ENCODE results near the gene HOMER2.
"Not testable (repeated sequence)": the region's sequence is repeated elsewhere in the genome, so short reads cannot be mapped to it uniquely, and the experiment has no call there.

HOMER2 gene

DNA sequence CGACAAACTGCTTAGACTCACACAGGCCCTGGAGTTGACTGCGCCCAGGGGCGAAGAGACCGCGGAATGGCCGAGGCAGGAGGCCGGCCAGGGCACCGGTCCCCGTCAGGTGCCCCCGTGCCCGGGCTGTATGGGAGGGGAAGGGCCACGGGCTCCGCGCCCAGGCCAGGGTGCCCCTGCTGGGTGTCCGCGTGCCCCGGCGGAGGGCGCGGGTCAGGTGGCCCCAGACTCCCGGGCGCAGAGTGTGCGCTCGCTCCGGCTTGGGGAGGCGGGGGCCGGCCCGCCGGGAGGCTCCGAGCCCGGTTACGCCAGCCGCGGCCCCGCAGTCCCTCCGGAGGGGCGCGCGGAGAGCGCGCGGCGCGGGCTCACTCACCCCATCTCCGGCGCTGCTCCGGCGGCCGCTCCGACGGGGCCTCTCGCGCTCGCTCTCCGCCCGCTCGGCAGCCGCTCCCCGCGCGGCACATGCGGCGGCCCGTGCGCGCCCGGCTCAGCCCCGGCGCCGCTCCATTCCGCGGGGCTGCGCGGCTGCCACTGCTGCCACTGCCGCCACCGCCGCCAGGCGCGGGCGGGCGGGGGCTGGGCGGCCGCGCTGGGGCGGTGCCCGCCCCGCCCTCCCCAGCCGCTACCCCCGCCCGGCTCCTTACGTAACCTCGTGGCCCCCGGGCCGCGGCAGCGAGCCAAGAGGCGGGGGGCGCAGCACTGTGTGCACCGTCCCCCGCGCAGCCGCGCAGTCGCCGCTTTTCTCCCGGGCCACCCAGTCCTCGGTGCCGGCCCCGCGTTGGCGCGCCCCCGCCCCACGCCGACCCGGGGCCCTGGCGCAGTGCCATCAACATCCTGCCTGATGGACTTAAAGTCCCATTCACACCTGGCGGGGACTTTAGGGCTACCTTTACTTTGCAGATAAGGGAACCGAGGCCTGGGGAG lies at the start of gene HOMER2:
HOMER2 (minus strand) TSS at position 563 of the 924 bp plus-strand sequence; CDS start at position 378, 185 bp downstream.
- DNase-seq: peak in 2 of 3 donors; percentile 16 to 53

DNA sequence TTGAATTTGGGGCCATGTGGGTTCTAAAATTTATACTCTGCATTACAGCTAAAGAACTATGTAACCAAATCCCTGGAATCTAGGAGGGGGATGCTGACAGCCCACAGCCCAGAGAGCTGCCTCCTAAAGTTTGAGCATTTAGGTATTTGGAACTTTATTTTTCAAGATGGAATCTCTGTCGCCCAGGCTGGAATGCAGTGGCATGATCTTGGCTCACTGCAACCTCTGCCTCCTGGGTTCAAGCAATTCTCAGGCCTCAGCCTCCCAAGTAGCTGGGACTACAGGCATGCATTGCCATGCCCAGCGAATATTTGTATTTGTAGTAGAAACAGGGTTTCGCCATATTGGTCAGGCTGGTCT lies 48.1 kb upstream of the HOMER2 start:
- not testable (repeated sequence) for DNase-seq

DNA sequence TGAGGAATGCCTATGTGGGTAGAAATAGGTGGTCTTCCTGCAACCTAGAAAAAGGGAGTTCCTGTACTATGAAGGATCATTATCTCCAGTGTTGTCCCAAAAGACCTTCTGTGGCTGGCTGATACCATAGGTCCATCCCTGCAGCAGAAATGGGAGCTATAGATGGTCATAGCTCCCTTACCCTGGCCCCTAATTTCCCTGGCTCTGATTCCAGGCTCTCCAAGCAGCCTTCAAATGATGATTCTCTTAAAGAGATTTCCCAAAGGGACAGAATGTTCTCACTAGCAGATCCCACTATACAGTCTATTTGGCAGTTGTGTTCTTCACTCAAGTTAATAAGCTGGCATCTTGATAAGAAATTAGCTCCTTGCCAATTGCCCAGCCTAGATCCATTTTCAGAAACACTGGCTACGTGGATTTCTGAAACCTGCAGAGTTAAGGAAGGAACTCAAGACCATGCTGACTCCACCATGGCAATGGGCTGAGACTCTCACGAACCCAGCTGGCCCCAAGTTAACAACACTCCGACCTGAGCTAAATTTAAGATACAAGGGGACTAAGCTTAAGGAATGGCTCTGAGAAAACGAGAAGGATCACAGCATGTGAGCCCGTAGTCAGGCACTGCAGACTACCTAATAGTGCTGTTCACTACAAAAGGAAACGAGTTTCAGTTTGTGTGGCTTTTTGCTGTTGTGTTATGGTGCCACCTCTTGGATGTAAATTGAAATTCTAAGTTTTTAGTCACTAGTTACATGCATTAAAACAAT lies 47.6 kb upstream of the HOMER2 start:
- DNase-seq: peak; percentile 60 to 81 (median 78)

DNA sequence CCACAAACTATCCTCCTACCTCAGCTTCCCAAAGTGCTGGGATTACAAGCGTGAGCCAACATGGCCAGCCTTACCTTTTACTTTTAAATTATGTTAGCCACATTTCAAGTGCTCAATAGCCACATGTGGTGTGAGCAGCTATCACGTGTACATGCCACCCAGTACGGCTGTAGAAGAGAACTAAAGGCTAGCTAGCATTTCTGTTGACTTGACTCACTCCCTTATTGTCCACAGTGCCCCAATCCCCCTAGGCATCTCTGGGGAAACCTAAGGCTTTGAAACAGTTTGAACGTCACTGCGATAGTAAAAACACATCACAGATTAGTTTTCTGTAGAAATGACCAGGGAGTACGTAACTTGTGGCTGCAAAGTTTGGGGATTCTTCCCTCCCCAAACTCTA lies 46.9 kb upstream of the HOMER2 start:
- no peak for DNase-seq

DNA sequence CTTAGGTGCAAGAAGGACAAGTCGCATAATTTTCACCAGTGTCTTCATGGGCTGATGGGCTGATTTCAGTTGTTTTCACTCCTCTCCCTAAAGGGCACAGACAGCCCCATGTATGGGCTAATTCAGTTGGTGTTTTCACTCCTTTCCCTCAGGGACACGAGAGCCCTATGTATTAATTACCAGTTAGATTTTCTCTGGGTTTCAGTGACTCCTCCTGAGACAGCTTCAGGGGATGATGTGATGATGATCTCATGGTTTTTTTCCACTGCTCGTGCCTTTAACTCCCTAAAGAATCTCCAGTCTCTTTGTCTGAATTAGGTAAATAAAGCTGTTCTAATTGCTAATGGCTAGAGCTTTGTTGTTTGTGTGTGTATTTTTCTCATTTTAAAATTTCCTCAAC lies 43.4 kb upstream of the HOMER2 start:
- DNase-seq: no peak

DNA sequence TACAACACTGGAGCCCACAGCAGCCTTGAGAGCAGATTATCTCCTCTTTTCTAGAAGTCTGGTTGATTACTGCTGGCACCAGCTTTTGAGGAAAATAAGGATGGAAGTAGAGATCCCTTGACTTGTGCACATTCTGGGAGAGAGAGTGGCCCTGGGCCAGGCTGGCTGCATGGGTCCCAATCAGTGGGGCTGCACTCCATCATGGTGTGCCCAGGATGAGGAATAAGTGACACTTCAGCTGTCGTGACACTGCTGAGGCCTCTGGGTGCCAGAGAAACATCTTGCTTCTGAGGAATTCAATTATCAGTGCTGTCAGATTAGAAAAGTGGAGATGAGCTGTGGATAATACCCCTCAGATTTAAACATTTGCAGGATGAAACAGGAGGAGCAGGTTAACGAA lies 42.6 kb upstream of the HOMER2 start:
- DNase-seq: no peak

DNA sequence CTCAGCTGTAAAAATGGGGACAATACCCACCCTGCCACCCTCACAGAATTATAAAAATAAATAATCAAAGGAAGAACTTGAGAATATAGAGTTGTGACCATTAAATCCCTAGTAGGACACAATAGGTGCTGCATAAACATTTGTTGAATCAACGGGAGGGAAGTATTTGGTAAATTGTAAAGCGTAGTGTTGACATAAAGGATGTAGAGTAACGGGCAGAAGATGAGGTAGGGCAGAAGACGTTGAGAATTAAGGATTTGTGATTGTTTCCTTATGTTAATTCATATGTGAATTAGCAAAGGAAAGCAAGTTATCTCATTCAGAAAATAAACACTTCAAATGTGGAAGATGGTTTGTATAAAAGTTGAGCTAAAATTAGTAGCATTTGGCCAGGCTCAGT lies 40.6 kb upstream of the HOMER2 start:
- no peak for DNase-seq

DNA sequence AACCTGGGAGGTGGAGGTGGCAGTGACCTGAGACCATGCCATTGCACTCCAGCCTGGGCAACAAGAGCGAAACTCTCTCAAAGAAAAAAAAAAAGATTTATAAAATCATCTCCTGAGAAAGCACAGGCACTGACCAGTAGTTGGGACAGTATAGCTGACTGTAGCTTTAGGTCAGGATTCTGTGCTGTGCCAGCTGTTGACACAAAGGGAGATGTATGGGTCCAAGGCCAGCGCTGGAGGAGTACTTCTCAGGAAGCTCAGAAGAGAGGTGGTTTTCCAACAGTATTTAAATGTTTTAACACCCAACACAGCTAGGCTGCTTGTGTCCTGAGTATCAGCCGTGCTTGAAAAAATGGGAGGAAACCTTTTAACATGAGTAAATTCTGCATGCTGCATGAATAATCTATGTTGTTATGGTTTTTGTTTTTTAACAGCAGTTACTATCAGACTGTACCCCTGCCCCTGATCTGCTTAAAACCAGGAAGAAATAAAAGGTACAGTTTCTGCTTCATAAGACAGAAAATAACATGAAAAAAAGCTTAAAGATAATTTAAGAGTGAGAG lies 40.0 kb upstream of the HOMER2 start:
- no peak for DNase-seq

DNA sequence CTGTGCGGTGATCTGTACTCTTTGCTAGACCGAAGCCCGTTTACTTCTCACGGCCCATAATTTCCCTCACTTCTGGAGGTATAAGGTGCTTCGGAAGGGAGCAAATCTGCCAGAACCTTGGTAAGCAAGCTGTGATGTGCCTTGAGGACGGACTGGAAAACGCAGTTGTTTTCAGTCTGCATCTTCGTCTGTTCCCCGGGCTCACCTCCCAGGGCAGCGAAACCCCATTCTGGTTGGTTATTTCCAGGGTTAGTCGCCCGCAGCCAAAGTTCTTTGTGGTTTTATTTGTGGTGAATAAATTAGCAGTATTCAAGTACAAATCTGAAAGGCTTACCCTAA lies 33.9 kb upstream of the HOMER2 start:
- no peak for DNase-seq

DNA sequence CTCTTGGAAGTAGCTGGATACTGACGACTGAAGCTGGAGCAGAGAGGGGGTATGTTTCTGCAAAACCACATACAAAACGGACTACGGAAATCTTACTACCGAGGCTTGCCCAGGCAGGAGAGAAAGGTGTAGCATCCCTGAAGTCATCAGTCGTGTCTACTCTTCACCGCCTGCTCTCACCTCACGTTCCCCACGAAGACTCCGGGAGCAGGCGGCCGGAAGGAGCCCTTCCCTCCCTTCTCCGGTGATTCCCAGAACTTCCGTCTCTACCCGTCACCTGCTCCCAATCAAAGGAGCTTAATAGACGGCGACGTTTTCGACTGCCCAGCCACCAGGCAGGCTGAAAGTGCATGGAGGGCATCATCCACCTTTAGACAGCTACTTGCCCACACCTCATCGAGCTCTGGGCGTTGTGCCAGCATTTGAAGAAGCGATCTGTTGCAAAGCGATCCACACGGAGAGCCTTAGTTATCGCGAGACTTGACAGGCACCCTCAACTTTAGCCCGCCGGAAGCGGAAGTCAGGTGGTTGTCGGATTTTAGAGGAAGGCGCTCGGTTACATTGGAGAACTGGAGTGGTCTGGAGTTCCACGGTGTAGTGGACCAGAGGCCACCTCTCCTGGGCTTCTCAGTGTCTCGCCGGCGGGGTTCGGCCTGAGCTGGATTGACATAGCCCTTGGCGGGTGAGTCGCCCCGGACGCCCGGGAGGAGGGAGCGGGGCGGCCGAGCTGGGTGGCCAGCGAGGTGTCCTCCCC lies 33.3 kb upstream of the HOMER2 start, which contains the start of gene RAMAC:
RAMAC (plus strand) TSS at position 523 of the 754 bp plus-strand sequence. CDS start 2,809 bp downstream, outside the sequence.
- peak; percentile 95 to 98 (median 97) for DNase-seq

DNA sequence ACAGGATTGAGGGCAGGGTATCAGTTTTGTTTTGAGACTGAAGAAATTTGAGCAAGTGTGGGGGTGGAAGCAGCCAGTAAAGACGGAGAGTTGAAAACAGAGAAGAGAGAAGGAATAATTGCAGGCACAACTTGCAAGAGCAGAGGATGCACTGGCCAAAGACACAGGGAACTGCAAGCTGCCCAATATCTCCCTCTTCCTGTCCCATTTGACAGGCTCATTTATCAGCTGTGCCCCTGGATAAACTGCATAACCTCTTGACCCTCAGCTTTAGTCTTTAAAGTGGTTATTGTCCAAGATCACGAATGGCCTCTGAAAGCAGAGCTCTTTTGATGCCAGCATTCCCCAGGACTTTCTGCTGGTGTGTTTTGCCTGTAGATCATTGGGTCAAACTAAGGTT lies 28.5 kb upstream of the HOMER2 start:
- no peak for DNase-seq

DNA sequence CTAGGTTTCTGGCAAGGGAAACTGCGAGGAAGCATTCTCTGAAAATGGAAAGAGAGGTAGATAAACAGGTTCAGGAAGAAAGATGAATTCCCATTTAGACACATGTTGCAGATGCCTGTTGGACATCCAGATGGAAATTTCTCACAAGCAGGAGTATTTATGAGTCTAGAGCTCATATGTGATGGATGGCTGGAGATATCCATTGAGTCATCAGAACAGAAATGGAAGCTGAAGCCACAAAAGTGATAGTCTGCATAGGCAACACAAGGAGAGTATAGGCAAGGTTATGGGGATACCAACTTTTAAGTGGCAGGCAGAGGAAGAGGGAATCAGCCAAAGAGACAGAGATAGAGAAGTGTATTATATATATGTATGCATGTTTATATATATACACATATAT lies 27.2 kb upstream of the HOMER2 start:
- no peak for DNase-seq

DNA sequence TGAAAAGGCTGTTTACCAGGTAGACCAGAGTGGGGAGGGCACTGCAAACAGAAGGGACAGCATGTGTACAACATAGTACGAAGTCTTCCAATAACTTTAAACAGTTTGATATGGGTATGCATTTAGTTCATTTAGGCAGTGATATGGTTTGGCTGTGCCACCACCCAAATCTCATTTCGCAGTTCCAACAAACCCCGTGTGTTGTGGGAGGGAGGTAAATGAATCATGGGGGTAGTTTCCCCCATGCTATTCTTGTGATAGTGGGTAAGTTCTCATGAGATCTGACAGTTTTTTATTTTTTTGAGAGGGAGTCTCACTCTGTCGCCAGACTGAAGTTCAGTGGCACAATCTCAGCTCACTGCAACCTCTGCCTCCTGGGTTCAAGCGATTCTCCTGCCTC lies 25.9 kb upstream of the HOMER2 start:
- no peak for DNase-seq

DNA sequence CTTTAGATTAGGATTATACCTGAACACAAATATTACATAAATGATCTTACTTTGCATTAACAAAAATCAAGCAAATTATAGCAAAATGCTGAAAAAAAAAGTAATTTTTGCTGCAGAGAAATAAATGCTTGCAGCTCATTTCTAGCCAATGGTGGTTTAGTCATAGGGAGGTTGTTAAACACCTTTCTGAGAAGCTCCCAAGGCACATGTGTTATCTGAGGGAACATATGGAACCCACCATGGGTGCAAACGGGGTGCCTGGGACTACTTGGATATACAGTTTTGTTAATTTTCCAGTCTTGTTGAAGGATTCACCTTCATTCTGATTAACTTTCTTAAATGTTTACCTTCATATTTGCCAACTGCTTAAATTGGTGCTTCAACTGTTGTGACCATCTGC lies 24.6 kb upstream of the HOMER2 start:
- DNase-seq: no peak

DNA sequence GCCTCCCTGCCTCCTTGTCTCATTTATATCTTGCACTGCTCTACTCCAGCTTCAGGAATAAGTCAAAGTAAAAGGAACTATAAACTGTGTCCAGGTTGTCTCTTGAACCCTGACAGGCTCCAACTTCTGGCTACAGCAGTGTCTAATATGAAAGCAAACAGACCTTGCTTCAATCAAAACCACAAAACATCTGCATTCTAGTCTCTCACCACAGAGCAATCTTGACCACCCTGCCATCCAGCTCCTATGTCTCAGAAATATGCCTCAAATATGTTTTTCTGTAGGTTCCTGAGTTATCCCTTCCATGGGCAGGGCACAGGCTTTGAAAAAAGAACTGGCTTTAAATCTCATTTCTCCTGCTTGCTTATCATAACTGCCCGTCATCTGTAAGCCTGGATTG lies 20.5 kb upstream of the HOMER2 start:
- DNase-seq: no peak

DNA sequence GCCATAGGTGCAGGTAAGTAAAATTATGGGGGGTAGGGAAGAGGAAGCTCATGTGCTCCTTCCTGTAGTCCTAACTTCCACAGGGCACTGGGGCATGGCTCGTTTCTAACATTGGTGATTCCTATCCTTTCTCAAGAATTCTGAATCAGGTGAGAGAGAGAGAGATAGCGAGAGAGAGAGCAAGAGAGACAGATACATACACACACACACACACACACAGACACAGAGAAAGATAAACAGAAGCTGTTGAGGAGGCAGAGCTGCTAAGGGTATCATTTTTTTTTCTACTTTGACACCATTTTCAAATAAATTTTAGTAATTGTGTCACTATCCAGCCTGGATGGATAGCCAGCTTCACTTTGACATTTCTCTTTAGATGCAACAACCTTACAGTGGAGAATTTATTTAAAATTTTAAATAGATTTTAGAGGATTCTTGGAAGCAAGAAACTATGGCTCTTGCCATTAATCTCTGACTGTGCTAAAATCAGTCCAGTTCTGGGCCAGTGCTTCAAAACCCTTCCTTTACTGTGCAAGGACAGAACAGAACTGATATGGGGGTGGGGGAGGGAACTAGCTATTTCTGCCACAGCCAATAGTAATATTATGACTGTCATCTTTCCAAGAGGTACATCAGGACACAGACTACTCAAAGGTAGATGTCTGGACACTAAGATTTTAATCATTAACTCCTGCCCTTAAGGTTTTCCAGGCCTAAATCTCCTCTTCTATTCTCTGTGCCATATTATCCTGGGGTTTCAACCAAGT lies 18.9 kb upstream of the HOMER2 start:
- no peak for DNase-seq

DNA sequence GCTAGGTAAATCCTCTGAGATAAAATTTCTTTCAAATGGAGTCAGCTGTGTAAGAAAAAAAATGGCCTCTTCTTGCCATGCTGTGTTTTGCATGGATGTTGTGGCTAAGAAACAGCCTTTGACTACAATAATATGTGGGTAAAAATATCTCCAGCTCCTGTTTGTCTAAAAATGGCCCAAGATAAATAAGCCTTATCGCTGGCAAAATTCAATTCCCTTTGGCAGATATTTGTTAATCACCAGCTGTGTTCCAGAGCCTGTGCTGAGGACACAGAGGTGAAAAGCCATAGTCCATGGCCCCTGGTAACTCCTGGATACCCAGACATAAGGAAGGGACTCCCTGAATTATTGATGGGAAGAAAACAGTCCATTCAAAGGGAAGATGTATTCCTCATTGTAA lies 18.2 kb upstream of the HOMER2 start:
- no peak for DNase-seq

DNA sequence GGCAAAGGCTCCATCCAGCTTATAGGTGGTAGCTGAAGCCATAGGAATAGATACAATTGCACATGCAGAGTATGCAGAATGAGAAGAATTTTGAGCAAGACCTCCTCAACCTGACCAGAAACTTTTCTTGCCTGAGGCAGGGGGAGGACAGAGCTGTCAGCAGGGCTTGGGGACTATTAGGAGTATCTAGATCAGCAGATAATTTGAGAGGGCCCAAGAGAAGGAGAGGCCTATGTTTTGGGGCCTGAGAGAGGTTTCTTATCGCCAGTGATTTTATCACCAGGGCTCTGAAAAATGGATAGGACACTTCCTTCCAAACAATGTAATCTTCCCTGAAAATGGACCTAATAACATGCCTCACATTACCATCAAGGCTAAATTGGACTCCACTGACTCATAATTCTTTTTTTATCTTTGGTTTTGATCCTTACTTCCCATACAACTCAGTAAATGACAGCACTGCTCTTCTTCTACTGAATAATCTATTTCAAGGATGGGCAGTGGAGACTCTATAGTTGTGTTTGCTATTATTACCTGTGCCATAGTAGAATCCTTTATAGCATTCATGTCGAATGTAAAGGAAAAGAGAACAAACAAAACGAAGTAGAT lies 17.7 kb upstream of the HOMER2 start:
- no peak for DNase-seq

DNA sequence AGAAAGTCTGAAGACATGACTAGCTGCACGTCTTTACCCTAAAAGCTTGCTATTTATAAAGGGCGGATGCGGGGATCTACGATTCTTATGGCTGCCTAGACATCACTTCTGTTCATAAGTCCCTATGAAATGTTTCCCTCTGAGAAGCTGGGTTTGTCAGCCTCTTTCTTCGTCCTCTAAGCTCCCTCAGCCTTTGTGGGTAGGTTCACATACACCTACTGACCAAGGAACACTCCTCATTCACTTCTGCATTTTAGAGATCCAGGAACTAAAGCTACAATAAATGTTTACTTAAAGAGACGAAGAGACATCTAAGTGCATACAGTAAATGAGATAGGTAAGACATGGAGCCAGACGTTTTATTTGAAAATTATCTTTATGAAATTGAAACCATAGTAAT lies 16.8 kb upstream of the HOMER2 start:
- DNase-seq: no peak

DNA sequence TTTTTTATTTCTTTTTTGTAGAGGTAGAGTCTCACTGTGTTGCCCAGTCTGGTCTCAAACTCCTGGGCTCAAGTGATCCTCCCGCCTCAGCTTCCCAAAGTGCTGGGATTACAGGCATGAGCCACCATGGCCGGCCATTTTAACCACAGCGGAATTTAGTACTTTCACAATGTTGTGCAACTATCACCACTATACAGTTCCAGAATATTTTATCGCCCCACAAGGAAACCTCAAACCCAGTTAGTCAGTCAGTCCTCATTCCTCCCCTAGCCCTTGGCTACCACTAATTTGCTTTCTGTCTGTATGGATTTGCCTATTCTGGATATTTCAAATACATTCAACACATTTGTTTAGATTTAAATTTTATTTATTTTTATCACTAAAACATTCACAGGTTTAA lies 15.5 kb upstream of the HOMER2 start:
- DNase-seq: peak; percentile 23 to 62 (median 49)

DNA sequence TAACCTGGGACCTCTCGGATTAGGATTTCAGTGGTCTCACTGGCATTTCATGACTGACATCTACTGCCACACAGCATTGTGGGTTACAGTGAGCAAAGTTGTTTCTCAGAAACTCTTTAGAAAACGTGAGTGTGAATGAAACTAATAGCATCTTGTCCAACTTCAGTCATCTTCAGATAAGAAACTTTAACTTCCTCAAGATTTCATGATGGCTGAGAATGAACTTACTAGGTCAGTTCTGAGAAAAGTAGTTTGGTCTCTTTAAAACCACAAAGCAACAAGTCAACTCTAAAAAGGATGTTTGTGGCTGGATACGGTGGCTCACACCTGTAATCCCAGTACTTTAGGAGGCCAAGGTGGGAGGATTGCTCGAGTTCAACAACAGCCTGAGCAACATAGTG lies 14.2 kb upstream of the HOMER2 start:
- DNase-seq: no peak

DNA sequence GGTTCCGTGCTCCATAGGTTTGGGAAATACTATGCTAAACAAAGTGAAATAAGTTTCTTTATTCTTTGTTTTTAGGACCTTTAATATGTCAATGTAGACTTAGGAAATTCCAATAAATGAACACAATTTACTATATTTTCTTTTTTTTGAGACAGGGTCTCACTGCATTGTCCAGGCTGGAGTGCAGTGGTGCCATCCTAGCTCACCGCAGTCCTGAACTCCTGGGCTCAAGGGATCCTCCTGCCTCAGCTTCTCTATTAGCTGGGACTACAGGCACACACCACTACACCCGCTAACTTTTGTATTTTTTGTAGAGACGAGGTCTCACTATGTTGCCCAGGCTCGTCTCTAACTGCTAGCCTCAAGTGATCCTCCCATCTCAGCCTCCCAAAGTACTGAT lies 12.4 kb upstream of the HOMER2 start:
- DNase-seq: no peak
